Activated CD4-positive, alpha-beta T cell treated with anti-CD3 and anti-CD28 coated beads for 24 hours (primary cell): ENCODE data around the gene SEPTIN6.

Source experiments
- DNase-seq, 2 donors: peaks; one replicate each; pipeline ENCODE4 v3.0.0-alpha.2; 2020; ENCODE audit warnings: low read depth in 2 of 2

Gene SEPTIN6

DNA sequence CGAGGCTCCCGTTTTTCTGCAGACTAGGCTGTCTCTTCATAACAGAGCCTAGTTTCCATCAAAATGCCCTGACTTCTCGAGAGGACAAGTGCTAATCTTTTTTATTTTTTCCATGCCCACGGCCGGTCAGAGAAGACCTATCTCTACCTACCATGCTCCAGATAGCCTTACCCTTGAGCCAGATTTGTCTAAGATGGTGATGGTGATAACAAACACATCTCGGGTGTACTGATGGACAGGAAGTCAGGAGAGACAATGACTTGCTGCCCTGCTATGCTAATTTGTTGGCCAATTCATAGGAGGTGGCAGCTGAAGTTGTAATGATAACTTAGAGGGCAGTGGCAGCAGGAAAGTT lies 44.6 kb downstream of the SEPTIN6 start:
- DNase-seq, result no peak

DNA sequence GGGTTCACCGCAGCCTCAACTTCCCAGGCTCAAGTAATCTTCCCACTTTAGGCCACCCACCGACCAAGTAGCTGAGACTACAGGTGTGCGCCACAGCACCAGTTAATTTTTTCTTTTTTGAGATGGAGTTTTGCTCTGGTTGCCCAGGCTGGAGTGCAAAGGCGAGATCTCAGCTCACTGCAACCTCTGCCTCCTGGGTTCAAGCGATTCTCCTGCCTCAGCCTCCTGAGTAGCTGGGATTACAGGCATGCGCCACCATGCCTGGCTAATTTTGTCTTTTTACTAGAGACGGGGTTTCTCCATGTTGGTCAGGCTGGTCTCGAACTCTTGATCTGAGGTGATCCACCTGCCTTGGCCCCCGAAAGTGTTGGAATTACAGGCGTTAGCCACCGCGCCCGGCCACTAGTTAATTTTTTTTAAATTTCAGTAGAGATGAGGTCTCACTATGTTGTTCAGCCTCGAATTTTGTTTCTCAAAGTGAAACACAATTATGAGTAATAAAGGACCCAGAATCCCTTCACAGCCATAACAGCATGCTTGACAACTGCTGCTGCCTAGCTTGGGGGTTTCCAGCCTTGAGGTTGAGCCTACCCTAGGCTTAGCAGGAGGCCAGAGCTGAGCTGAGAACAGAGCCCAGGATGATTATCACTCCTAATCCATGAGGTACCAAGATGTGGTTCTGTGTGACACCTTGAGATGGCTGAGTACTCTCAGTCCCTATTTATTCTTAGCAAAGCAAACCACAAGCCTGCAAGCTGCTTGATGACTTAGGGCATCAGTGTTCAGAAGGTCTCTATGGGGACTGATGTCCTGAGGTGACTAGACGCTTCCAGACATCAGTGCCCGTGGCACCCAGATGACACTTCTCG lies 45.2 kb downstream of the SEPTIN6 start:
- peak; percentile 43 to 58 for DNase-seq

DNA sequence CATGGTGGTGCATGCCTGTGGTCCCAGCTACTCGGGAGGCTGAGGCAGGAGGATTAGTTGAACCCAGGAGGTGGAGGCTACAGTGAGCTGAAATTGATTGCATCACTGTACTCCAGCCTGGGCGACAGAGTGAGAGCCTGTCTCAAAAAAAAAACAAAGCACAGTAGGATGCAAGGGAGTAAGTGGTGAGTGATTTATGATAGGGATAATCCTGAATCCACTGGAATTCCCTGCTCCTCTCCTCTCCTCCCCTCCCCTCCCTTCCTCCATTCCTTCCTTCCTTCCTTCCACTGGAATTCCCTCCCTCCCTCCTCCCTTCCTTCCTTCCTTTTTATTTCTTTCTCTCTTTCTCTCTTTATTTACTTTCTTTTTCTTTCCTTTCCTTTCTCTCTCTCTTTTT lies 45.9 kb downstream of the SEPTIN6 start:
- no peak for DNase-seq

DNA sequence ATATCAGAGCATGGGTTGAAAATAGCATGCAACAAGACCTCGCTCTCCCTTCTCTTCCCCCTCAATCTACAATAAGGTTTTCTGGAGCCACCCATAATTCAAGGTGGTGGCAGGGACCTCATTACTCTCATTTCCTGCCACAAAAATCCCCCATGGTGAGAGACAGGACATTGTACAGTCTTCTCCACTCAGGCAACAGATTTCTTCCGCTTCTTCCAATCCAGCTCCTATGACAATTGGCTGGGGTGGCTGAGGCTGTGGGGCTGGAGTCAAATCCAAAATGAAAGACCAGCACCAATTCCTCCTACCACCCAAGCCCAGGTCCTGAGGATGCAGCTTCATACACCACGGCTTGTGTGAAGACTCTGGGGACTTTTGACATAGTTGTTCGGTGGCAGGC lies 46.5 kb downstream of the SEPTIN6 start:
- no peak for DNase-seq

DNA sequence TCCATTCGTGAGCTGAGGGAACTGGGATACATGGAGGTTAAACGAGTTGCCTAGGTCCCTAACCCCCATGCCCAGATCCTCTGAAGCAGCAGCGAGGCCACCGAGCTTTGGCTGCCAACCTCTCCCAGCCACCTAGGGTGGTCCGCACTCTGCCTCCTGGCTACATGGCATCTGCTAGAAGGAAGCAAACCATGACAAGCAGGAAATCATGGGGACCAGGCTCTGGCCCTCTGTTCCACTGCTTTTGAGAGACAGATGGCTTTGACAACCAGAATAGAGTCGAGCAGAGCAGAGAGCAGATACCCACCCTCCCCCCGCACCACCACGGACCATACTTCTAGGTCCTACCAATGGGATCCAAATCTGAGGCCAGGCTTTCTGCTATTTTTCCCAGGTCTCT lies 49.3 kb downstream of the SEPTIN6 start:
- no peak for DNase-seq
